ENCODE data around the gene KRTAP9-7. TPM values are rescaled to one million over a fixed set of nuclear protein-coding genes. Genes with fewer than 3 reads are reported as not detected.
"Not testable (repeated sequence)": the region's sequence is repeated elsewhere in the genome, so short reads cannot be mapped to it uniquely, and the experiment has no call there.

Gene KRTAP9-7
- total RNA-seq (not detected), polyA plus RNA-seq (not detected)

DNA sequence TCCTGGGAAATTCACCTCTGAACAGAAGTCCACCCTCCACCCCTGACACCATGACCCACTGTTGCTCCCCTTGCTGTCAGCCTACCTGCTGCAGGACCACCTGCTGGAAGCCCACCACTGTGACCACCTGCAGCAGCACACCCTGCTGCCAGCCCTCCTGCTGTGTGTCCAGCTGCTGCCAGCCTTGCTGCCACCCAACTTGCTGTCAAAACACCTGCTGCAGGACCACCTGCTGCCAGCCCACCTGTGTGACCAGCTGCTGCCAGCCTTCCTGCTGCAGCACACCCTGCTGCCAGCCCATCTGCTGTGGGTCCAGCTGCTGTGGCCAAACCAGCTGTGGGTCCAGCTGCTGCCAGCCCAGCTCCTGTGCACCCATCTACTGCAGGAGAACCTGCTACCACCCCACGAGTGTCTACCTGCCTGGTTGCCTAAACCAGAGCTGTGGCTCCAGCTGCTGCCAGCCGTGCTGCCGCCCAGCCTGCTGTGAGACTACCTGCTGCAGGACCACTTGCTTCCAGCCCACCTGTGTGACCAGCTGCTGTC, at the start of gene KRTAP9-7:
KRTAP9-7 (plus strand) TSS at position 51 of the 543 bp plus-strand sequence; CDS start at position 51, 0 bp downstream.
- H3K9ac ChIP-seq (ENCODE audit: low read depth in 1 of 2, low read length in 2 of 2); H3K36me3 ChIP-seq (ENCODE audit: control insufficient read depth in 4 of 4, insufficient read depth in 3 of 4, low read depth in 1 of 4, low read length in 3 of 4); DNase-seq (ENCODE audit: low spot score); H3K9me3 ChIP-seq (ENCODE audit: control insufficient read depth in 4 of 4, low read length in 3 of 4); H3K4me3 ChIP-seq (ENCODE audit: low read depth in 1 of 3, low read length in 3 of 3); H3K27me3 ChIP-seq (ENCODE audit: control insufficient read depth in 4 of 4, insufficient read depth in 4 of 4, low read length in 3 of 4); H3K4me1 ChIP-seq (ENCODE audit: control insufficient read depth in 4 of 4, insufficient read depth in 4 of 4, low read length in 3 of 4); H3K27ac ChIP-seq (ENCODE audit: low read depth in 1 of 2, low read length in 2 of 2): not testable (repeated sequence)
- WGBS, result 74% methylated on average over 3 of the region's 3 CpGs

DNA sequence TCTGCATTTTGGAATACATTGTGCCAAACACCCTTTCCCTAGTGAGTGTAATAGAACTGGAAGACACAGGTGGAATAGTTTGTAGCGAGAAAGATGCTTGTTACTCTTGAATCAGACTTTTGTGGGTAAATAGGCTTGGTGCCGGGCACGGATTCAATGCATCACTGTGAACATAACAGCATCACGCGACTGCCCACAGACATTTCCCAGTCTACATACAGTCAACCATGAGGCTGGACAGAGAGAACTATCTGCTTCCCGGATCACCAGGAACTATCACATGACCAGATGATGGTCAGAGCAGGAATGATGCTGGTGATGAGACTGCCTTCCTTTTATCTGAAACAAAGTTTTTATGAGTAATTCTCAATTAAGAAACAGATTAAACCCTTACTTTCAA, 49.4 kb upstream of the KRTAP9-7 start:
- Histone ChIP-seq H3K4me3 (ENCODE audit: low read depth in 1 of 3, low read length in 3 of 3) (no peak overlapping the region), H3K27ac (ENCODE audit: low read depth in 1 of 2, low read length in 2 of 2) (no peak overlapping the region), H3K27me3 (ENCODE audit: control insufficient read depth in 4 of 4, insufficient read depth in 4 of 4, low read length in 3 of 4) (peaks cover 0 to 5% (median 0%) of the 10 kb centered on the region in 4 donors), H3K9ac (ENCODE audit: low read depth in 1 of 2, low read length in 2 of 2) (no peak overlapping the region), H3K9me3 (ENCODE audit: control insufficient read depth in 4 of 4, low read length in 3 of 4) (peaks cover 0 to 3% (median 0%) of the 10 kb centered on the region in 4 donors), H3K4me1 (ENCODE audit: control insufficient read depth in 4 of 4, insufficient read depth in 4 of 4, low read length in 3 of 4) (no peaks in the 10 kb centered on the region), H3K36me3 (ENCODE audit: control insufficient read depth in 4 of 4, insufficient read depth in 3 of 4, low read depth in 1 of 4, low read length in 3 of 4) (no peaks in the 10 kb centered on the region)
- WGBS, result 91% methylated on average over 6 of the region's 6 CpGs
- TF ChIP-seq CTCF (IDR thresholded peaks at IDR 0.05; ENCODE audit: low read depth, low read length, missing input control) (no peak), FOXA2 (IDR thresholded peaks at IDR 0.05) (no peak), NR2F2 (IDR thresholded peaks at IDR 0.05) (no peak), EGR1 (IDR thresholded peaks at IDR 0.05; ENCODE audit: low read depth in 2 of 2) (no peak), YY1 (IDR thresholded peaks at IDR 0.05) (no peak), RXRA (IDR thresholded peaks at IDR 0.05) (no peak), HNF4A (conservative IDR thresholded peaks at IDR 0.05) (no peak), JUND (IDR thresholded peaks at IDR 0.05) (no peak), SP1 (IDR thresholded peaks at IDR 0.05) (no peak), GABPA (IDR thresholded peaks at IDR 0.05 in 1 of 2, conservative IDR thresholded peaks at IDR 0.05 in 1 of 2) (no peak), RAD21 (IDR thresholded peaks at IDR 0.05) (no peak), HNF4G (IDR thresholded peaks at IDR 0.05) (no peak), TAF1 (conservative IDR thresholded peaks at IDR 0.05) (no peak), FOXA1 (IDR thresholded peaks at IDR 0.05) (no peak)
- TF ChIP-seq, protein P1, sequence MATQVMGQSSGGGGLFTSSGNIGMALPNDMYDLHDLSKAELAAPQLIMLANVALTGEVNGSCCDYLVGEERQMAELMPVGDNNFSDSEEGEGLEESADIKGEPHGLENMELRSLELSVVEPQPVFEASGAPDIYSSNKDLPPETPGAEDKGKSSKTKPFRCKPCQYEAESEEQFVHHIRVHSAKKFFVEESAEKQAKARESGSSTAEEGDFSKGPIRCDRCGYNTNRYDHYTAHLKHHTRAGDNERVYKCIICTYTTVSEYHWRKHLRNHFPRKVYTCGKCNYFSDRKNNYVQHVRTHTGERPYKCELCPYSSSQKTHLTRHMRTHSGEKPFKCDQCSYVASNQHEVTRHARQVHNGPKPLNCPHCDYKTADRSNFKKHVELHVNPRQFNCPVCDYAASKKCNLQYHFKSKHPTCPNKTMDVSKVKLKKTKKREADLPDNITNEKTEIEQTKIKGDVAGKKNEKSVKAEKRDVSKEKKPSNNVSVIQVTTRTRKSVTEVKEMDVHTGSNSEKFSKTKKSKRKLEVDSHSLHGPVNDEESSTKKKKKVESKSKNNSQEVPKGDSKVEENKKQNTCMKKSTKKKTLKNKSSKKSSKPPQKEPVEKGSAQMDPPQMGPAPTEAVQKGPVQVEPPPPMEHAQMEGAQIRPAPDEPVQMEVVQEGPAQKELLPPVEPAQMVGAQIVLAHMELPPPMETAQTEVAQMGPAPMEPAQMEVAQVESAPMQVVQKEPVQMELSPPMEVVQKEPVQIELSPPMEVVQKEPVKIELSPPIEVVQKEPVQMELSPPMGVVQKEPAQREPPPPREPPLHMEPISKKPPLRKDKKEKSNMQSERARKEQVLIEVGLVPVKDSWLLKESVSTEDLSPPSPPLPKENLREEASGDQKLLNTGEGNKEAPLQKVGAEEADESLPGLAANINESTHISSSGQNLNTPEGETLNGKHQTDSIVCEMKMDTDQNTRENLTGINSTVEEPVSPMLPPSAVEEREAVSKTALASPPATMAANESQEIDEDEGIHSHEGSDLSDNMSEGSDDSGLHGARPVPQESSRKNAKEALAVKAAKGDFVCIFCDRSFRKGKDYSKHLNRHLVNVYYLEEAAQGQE (IDR thresholded peaks at IDR 0.05), result no peak
- TF ChIP-seq, protein P2, sequence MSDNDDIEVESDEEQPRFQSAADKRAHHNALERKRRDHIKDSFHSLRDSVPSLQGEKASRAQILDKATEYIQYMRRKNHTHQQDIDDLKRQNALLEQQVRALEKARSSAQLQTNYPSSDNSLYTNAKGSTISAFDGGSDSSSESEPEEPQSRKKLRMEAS (IDR thresholded peaks at IDR 0.05), result no peak
- TF ChIP-seq, protein P3, sequence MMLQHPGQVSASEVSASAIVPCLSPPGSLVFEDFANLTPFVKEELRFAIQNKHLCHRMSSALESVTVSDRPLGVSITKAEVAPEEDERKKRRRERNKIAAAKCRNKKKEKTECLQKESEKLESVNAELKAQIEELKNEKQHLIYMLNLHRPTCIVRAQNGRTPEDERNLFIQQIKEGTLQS (IDR thresholded peaks at IDR 0.05), result no peak
- TF ChIP-seq, protein P4, sequence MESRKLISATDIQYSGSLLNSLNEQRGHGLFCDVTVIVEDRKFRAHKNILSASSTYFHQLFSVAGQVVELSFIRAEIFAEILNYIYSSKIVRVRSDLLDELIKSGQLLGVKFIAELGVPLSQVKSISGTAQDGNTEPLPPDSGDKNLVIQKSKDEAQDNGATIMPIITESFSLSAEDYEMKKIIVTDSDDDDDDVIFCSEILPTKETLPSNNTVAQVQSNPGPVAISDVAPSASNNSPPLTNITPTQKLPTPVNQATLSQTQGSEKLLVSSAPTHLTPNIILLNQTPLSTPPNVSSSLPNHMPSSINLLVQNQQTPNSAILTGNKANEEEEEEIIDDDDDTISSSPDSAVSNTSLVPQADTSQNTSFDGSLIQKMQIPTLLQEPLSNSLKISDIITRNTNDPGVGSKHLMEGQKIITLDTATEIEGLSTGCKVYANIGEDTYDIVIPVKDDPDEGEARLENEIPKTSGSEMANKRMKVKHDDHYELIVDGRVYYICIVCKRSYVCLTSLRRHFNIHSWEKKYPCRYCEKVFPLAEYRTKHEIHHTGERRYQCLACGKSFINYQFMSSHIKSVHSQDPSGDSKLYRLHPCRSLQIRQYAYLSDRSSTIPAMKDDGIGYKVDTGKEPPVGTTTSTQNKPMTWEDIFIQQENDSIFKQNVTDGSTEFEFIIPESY (IDR thresholded peaks at IDR 0.05), result no peak
- no peak for DNase-seq (ENCODE audit: low spot score)

- DNase-seq (ENCODE audit: low spot score); H3K27ac ChIP-seq (ENCODE audit: low read depth in 1 of 2, low read length in 2 of 2); H3K9ac ChIP-seq (ENCODE audit: low read depth in 1 of 2, low read length in 2 of 2); H3K9me3 ChIP-seq (ENCODE audit: control insufficient read depth in 4 of 4, low read length in 3 of 4); H3K27me3 ChIP-seq (ENCODE audit: control insufficient read depth in 4 of 4, insufficient read depth in 4 of 4, low read length in 3 of 4); H3K4me3 ChIP-seq (ENCODE audit: low read depth in 1 of 3, low read length in 3 of 3); H3K4me1 ChIP-seq (ENCODE audit: control insufficient read depth in 4 of 4, insufficient read depth in 4 of 4, low read length in 3 of 4); H3K36me3 ChIP-seq (ENCODE audit: control insufficient read depth in 4 of 4, insufficient read depth in 3 of 4, low read depth in 1 of 4, low read length in 3 of 4): not testable (repeated sequence)
- 54% methylated on average over 2 of the region's 4 CpGs for WGBS
These were observed 48.9 kb upstream of the KRTAP9-7 start, which contains the start of gene KRTAP9-2 for GRCh38 chr17:41226598-41227095. TSS of gene KRTAP9-2 (plus strand) at chr17:41226648. CDS start at chr17:41226655, 7 bp downstream.
